AG04449 (cell line): ENCODE data around the gene FXYD6.

Experiments used
- CTCF ChIA-PET: fragments of 350-600 bp; formaldehyde crosslinking; extraction: SDS; loops from one replicate; lab custom pipeline; 2021; ENCODE audit warnings: antibody characterized with exemption; lab: Yijun Ruan, JAX
- POLR2A ChIA-PET: fragments of 400-600, 350-600 bp; formaldehyde crosslinking; extraction: SDS; loops from one replicate; lab custom pipeline; 2020; ENCODE audit warnings: antibody characterized with exemption, inconsistent platforms; lab: Yijun Ruan, JAX
- DNase-seq: peaks from one replicate; pipeline ENCODE4 v3.0.0-alpha.2; 2010; ENCODE audit warnings: low read depth, low spot score
- H3K4me3 ChIP-seq: 2 replicates; pipeline ENCODE4 v1.5.1; 2011; ENCODE audit warnings: low read depth, mild to moderate bottlenecking, control low read depth, low read length
- TF ChIP-seq, protein P1 (sequence below): IDR thresholded peaks from one replicate; pipeline ENCODE4 v1.5.1; 2011; ENCODE audit warnings: mild to moderate bottlenecking, moderate library complexity, low read length, control low read depth, inconsistent platforms; ENCODE audit not compliant: insufficient read depth; ENCODE audit errors: missing control alignments

The FXYD6 gene

DNA sequence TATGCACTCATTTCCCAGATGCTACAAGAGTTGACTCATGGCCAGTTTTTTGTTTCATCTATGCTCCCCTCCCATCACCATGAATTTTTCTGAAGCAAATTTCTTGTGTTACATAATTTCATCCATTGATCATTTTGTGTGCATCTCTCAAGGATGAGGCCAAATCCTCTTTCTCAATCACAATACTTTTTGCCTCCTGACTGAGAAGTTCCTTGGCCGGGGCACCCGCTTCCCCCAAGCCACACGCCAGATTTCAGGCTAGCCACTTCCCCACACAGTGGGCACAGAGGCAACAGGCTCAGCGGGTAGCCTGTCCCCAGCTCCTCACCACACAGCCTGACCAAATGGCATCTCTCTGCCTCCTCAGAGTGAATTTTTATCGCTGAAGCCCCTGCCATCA, 69.6 kb downstream of the FXYD6 start:
- TF ChIP-seq, protein P1, sequence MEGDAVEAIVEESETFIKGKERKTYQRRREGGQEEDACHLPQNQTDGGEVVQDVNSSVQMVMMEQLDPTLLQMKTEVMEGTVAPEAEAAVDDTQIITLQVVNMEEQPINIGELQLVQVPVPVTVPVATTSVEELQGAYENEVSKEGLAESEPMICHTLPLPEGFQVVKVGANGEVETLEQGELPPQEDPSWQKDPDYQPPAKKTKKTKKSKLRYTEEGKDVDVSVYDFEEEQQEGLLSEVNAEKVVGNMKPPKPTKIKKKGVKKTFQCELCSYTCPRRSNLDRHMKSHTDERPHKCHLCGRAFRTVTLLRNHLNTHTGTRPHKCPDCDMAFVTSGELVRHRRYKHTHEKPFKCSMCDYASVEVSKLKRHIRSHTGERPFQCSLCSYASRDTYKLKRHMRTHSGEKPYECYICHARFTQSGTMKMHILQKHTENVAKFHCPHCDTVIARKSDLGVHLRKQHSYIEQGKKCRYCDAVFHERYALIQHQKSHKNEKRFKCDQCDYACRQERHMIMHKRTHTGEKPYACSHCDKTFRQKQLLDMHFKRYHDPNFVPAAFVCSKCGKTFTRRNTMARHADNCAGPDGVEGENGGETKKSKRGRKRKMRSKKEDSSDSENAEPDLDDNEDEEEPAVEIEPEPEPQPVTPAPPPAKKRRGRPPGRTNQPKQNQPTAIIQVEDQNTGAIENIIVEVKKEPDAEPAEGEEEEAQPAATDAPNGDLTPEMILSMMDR, result no peak
- H3K4me3 ChIP-seq, result no peak overlapping the region
- CTCF ChIA-PET, result interaction anchor here (0.8 to 9.8 kb wide), 17 partner anchors 8 to 380 kb away, joined by 3 to 316 read pairs (median 11); partner anchors contain the start of genes DSCAML1 and FXYD2
- DNase-seq, result no peak
- POLR2A ChIA-PET, result no interaction called here

DNA sequence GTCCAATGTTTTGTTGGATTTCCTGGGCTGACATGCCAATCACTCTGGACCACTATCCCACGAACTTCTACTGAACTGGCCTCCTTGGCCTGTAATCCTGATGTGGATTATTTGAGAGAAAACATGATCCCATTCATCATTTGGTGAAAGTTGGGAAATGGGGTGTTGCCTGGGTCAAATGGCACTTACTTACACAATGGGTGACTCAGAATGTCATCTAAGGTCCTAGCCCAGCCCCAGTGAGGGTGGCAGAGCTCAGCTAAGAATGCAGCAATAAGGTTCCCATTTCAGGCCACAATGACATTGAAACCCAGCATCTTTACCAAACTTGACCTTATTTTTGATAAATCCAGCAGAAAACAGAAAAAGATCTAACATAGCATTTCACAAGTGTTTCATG, 71.4 kb downstream of the FXYD6 start:
- ChIA-PET POLR2A (no interaction called here), CTCF (interaction anchor here (1.2 to 9.8 kb wide), 5 partner anchors 15 to 247 kb away, joined by 3 to 316 read pairs (median 48); partner anchors contain the start of gene FXYD2)
- no peak for DNase-seq
- H3K4me3 ChIP-seq, result no peak overlapping the region
- TF ChIP-seq, protein P1, result no peak

DNA sequence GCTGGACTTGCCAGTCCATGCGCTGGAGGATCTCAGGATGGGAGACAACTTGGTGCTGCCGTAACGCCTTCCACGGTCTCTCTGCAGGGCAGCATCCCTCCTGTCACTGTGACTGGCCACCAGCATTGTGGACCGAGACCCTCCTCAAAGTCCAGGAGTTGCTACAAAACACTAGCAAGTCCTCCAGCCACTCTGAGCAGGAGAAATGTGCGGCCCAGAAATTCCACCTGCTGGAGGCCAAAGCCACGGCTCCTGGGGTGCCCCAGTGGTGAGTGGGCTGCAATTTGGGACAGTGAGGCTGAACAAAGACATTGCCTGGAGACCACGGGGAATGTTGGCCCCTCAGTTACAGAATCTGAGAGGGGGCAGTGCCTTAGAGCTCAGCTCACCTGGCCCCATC, 72.6 kb downstream of the FXYD6 start:
- POLR2A ChIA-PET, result no interaction called here

DNA sequence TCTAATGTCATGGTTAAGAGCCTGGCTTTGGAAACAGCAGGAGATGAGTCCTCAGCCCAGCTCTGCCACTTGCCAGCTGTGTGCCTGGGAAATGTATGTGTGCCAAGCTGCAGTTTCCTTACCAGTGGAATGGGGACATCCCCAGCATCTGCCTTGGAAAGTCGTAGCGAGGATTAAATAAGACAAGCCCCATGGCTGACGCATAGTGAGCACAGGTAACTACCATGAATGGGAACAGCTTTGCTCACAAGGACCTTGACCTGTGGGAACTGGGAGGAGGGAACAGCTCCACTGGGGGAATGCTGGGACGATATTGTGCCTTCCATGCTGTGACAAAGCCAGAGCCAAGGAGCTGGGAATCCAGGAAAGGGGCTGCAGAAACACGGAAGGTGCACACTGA, 76.8 kb downstream of the FXYD6 start:
- CTCF ChIA-PET, result interaction anchor here (1.0 to 3.2 kb wide), 3 partner anchors 8 to 148 kb away, joined by 3 to 19 read pairs (median 6); no protein-coding TSS in a partner anchor
- TF ChIP-seq, protein P1, result no peak
- POLR2A ChIA-PET, result interaction anchor here (0.6 kb wide), 1 partner anchor 97 kb away, joined by 3 read pairs; no protein-coding TSS in a partner anchor
- H3K4me3 ChIP-seq, result no peak overlapping the region
- DNase-seq, result no peak

More for the DNA sequence above, 72.6 kb downstream of the FXYD6 start:
- DNase-seq, result no peak
- no peak overlapping the region for H3K4me3 ChIP-seq
- TF ChIP-seq, protein P1, result no peak
- CTCF ChIA-PET, result interaction anchor here (1.4 to 9.8 kb wide), 4 partner anchors 17 to 378 kb away, joined by 3 to 316 read pairs (median 96); partner anchors contain the start of gene FXYD2

DNA sequence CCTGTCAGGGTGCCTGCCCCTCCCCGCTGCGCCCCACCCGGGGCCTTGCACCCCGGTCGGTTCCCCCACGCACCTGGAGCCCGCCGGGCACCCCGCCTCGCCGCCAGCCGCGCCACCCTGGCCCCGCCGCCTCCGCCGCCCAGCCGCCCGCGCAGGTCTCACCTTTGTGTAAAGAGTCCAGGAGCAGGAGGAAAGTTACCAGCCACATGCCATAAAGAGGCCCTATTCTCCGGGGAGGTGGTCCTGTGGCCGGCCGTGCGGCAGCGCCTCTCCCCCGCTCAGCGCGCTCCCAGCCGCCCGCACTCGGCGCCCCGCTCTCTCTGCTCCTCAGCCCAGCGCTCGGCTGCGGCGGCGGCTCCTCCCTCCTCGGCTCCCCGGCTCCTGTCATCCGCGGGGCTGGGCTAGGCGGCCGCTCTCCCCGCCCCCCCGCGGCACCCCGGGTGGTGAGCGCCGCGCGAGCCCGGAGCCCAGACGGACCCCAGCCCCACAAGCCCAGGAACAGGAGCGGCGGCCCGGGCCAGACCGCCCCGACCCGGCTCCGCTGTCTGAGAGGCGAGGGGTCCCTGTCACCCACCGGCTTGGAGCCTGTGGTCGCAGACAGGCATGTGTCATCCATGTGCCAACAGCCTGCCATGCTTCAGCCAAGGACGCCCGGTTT, 79.5 kb downstream of the FXYD6 start, which contains the start of gene DSCAML1:
Gene DSCAML1 (minus strand): TSS at position 345 of the 658 bp plus-strand sequence. CDS start 137 bp downstream, at position 208.
- ChIA-PET CTCF (interaction anchor here (3.2 kb wide), 1 partner anchor 11 kb away, joined by 19 read pairs; no protein-coding TSS in a partner anchor), POLR2A (no interaction called here)
- DNase-seq, result no peak
- H3K4me3 ChIP-seq, result no peak within 1 kb of the TSS
- TF ChIP-seq, protein P1, result no peak

DNA sequence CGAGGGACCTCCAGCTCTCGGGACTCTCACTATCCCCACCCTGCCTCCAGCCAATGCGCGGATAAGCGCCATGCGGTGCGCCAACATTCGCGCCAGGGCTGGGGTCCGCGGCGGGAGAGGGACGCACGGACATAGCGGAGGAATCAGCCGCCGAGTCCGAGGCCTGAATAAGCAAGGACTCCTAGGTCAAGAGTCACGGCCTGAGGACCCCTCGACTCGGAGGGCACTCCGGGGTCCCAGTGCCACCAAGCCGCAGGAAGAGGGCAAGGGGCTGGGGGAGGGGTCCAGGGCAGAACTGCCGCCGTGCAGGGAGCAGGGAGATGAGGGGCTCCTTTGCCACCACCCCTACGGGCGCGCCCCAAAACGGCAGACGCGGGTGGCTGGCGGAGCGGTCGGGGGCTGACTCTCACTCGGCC, 80.0 kb downstream of the FXYD6 start:
- POLR2A ChIA-PET, result no interaction called here
- CTCF ChIA-PET, result interaction anchor here (1.1 kb wide), 1 partner anchor 11 kb away, joined by 3 read pairs; no protein-coding TSS in a partner anchor
- no peak overlapping the region for H3K4me3 ChIP-seq
- TF ChIP-seq, protein P1, result no peak
- no peak for DNase-seq
